Mesodermal cell (in vitro differentiated cells): ENCODE measurements around the gene HMG20B. TPM values are rescaled to one million over a fixed set of nuclear protein-coding genes. Genes with fewer than 3 reads are reported as not detected.
"Not testable (repeated sequence)": the region's sequence is repeated elsewhere in the genome, so short reads cannot be mapped to it uniquely, and the experiment has no call there.

Experiments used
- H3K27ac ChIP-seq: 2 replicates; pipeline ENCODE4 v1.7.0; 2013; ENCODE audit warnings: mild to moderate bottlenecking, low read depth, low read length, moderate library complexity; ENCODE audit not compliant: severe bottlenecking
- H3K36me3 ChIP-seq: 2 replicates; pipeline ENCODE4 v1.7.1; 2013; ENCODE audit warnings: mild to moderate bottlenecking, low read length, moderate library complexity; ENCODE audit not compliant: control insufficient read depth, insufficient read depth
- H3K4me1 ChIP-seq: one replicate; pipeline ENCODE4 v1.7.1; 2013; ENCODE audit warnings: mild to moderate bottlenecking, low read length; ENCODE audit not compliant: insufficient read depth, control insufficient read depth, poor library complexity, severe bottlenecking
- H3K4me3 ChIP-seq: 2 replicates; pipeline ENCODE4 v1.7.0; 2013; ENCODE audit warnings: low read length, control low read depth, mild to moderate bottlenecking; ENCODE audit not compliant: insufficient read depth, poor library complexity, severe bottlenecking; ENCODE audit errors: extremely low read depth
- H3K9me3 ChIP-seq: 2 replicates; pipeline ENCODE4 v1.7.1; 2013; ENCODE audit warnings: mild to moderate bottlenecking, low read length, moderate library complexity; ENCODE audit not compliant: control insufficient read depth
- WGBS, 2 experiments: methylation state at CpG; one replicate each; pipeline ENCODE4 v1.1.5; 2013; ENCODE audit warnings: missing lambda C conversion rate in 2 of 2; ENCODE audit not compliant: insufficient coverage in 2 of 2; 5-methylcytosine and 5-hydroxymethylcytosine counted together
- polyA plus RNA-seq, 2 experiments: library from polyadenylated mRNA; stranded (reverse); fragments of 50-300 nt; gene quantifications; one replicate each; pipeline ENCODE4 v1.2.3, GENCODE V29; 2013

HMG20B gene
- 94.2 TPM for polyA plus RNA-seq (2013, experiment 1 of 2)
- 82.1 TPM for polyA plus RNA-seq (2013, experiment 2 of 2)

DNA sequence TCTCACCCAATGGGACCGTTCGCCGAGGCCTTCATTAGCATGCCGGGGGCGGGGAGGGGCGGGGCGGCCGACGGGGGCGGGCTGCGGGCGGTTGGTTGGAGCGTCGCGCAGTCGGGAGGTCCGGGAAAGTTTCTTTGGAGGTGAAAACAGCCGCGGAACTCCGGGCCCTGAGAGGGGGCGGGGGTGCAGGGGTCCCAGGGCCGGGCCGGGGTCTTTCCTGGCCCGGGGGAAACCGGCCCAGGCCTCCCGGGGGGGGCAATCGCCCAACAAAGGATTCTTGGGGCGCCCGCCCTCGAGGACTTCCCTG, at the start of gene HMG20B:
Gene HMG20B, plus strand, starts transcription at position 90 of the 307 bp plus-strand sequence. CDS start 366 bp downstream, outside the sequence.
- H3K27ac ChIP-seq, result peak within 1 kb of the TSS; percentile 66
- H3K4me1 ChIP-seq, result peaks cover 16% of the 10 kb centered on the region
- H3K4me3 ChIP-seq, result peak within 1 kb of the TSS; percentile 92
- H3K36me3 ChIP-seq, result peaks cover 20% of the 10 kb centered on the region
- 0 to 1% methylated on average over 2 to 14 of the region's 30 CpGs for WGBS, 2 experiments
- H3K9me3 ChIP-seq, result no peaks in the 10 kb centered on the region

DNA sequence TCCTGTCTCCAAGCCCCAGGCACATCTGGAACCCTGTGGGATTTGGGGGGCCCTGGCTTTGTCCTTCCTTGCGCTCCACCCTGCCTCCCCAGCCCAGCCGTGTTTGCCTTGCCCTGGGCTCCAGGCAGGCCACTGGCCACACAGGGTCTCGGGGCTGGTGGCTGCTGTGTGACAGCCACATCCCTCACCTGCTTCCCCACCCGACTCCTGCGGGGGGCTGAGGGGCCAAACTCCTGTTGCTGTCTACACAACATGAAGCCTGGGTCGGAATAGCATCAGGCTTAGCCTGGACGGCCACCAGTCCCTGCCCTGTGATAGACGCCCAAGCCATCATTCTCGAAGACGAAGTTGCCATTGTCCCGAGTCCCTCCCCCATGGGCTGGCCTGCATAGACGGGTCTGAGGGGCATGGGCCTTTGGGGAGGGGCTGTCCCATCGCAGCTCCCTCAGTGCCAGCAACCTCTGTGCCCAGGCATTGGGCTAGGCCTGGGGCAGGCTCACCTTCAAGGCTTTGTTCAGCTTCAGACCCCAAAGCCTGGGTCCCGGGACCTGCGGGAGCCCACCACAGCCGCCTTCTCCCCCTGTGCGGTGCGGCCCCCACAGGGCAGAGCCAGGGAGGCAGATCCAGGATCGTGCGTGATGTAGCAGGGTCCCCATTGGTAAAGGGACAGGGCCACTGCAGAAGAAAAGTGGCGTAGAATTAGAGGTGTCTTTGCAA, 49.2 kb upstream of the HMG20B start:
- 95 to 97% methylated on average over 17 to 20 of the region's 21 CpGs for WGBS, 2 experiments
- Histone ChIP-seq H3K9me3 (no peaks in the 10 kb centered on the region), H3K27ac (no peak overlapping the region), H3K4me1 (no peaks in the 10 kb centered on the region), H3K4me3 (no peak overlapping the region), H3K36me3 (peaks cover 87% of the 10 kb centered on the region)

DNA sequence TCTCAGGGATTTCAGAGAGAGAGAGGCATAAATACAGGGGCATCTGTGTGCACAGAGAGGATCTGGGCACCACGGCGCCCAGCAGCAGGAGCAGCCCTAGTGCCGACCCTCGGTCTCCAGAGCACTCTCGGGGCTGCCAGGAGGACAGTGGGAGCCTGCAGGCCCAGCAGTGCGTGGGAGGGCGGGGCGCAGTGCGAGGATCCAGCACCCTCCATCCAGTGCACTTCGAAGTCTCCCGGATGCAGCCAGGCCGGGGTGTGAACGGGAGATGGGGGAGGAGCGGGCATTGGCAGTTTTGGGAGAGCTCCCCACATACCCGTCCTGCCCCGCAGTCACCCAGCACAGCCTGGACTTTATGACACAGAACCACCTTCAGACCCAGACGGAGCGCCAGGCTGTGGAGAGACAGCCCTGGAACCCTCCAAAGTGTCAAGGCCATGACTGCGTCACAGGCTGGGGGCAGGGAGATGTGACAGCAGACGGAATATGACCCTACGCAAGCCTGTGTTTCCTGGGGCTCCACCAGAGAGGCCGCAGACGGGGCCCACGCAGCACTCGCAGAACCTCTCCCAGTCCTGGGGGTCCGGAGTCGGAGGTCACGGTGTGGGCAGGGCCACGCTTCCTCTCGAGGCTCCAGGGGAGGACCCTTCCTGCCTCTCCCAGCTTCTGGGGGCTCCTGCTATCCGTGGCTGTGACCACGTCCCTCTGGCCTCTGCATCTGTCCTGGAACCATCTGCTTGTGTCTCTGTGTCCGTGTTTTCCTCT, 48.5 kb upstream of the HMG20B start:
- Histone ChIP-seq H3K4me1 (no peaks in the 10 kb centered on the region), H3K27ac (no peak overlapping the region), H3K4me3 (no peak overlapping the region), H3K9me3 (no peaks in the 10 kb centered on the region), H3K36me3 (peaks cover 81% of the 10 kb centered on the region)
- WGBS, 2 experiments, result 97 to 98% methylated on average over 24 to 32 of the region's 33 CpGs

DNA sequence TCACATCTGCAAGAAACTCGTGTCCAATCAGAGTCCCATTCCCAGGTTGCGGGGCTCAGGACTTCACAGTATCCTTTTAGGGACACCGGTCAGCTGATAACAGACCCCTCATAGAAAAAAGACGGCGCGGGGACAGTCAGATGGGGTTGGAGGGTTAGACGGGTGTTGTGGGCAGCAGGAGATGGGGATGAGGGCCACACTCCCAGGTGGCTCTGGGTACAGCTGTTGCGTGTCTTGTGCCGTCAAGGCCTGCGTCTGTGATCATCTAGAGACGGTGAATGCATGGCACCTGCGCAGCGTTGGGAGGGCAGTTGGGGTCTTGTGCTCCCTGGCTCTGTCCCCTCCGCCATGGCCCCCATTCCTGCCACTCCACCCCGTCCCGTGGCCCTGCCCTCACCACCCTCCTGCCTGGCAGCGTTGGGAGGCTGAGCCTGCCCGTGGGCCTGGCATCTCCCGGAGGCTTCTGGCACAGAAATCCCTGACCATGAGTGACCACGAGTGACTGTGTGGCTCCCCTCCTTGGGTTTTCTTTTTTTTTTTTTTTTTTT, 47.8 kb upstream of the HMG20B start:
- Histone ChIP-seq H3K27ac (no peak overlapping the region), H3K9me3 (no peaks in the 10 kb centered on the region), H3K4me3 (no peak overlapping the region), H3K4me1 (no peaks in the 10 kb centered on the region), H3K36me3 (peaks cover 74% of the 10 kb centered on the region)
- WGBS, 2 experiments, result 98 to 99% methylated on average over 14 to 19 of the region's 20 CpGs

DNA sequence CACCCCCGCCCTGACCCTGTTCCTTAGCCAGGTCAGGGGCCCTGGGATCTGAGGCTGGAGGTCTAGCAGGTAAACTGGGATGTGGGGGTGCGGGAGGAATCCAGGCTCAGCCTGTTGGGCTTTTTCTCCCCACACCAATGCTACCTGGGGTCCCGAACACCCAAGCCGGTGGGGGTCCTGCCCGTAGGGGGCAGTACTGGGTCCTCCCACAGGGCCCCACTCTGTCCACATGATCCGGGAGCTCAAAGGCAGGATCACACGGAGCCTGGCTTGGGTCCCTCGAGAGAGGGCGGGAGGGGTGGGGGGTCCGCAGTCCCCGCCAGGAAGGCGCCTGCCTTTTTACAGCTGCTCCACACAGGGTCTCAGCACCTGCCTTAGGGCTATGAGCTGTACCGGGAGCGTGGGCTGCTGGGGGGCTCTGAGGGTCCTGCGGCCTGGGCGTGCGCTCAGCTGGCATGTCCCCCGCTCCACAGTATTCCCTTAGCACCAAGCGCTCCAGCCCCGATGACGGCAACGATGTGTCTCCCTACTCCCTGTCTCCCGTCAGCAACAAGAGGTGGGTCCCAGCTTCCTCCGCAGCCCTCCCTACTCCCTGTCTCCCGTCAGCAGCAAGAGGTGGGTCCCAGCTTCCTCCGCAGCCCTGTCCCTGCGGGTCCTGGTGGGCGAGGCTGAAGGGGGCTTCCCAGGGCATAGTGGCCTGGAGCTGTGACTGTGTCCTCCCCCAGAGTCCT, 46.1 kb upstream of the HMG20B start:
- no peaks in the 10 kb centered on the region for H3K4me1 ChIP-seq
- H3K36me3 ChIP-seq, result peaks cover 74% of the 10 kb centered on the region
- WGBS, 2 experiments, result 97 to 98% methylated on average over 21 to 22 of the region's 28 CpGs
- H3K9me3 ChIP-seq, result no peaks in the 10 kb centered on the region
- no peak overlapping the region for H3K4me3 ChIP-seq
- no peak overlapping the region for H3K27ac ChIP-seq

DNA sequence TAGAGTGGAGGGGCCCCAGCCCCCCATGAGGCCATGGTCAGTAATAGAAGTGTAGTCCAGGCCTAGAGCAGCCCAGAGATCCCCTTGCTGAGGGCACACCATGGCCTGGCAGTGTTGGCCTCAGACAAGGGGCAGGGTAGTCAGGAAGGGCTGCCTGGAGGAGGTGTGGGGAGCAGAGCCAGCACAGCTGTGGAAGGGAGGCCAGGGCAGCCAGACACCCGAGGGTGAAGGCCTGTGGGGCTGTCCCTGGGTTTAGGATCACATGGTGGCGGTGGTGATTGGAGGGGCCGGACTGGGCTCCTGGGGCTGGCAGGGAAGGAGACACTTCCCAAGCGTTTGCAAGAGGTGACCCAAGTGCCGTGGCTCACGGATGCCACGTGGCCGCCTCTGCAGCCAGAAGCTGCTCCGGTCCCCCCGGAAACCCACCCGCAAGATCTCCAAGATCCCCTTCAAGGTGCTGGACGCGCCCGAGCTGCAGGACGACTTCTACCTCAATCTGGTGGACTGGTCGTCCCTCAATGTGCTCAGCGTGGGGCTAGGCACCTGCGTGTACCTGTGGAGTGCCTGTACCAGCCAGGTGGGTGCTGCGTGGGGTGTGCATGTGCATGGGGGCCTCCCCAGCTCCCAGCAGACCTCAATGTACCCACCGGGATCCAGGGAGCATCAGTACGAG, 45.4 kb upstream of the HMG20B start:
- WGBS, 2 experiments, result 96% methylated on average over 18 to 20 of the region's 21 CpGs
- no peaks in the 10 kb centered on the region for H3K9me3 ChIP-seq
- H3K4me3 ChIP-seq, result no peak overlapping the region
- H3K27ac ChIP-seq, result no peak overlapping the region
- H3K4me1 ChIP-seq, result no peaks in the 10 kb centered on the region
- peaks cover 71% of the 10 kb centered on the region for H3K36me3 ChIP-seq

DNA sequence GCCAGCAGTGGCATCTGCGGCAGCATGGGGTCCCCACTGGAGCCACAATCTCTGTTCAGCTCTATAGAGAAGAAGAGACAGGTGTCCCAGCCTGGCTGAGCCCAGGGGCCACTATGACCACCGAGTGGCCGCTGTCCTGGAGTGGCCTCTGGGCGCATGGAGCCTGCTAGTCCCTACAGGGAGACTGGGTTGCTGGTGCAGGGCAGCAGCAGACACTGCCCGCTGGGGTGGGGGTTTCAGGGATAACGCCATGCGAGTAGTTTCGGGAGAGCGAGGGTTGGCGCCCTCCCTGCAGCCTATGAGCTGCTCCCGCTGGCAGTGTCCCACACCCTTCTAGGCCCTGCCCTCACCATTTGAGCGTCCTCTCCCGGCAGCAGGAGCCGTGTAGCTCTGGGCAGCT, 44.7 kb upstream of the HMG20B start:
- no peak overlapping the region for H3K4me3 ChIP-seq
- WGBS, 2 experiments, result 95 to 98% methylated on average over 13 to 14 of the region's 14 CpGs
- H3K27ac ChIP-seq, result no peak overlapping the region
- peaks cover 72% of the 10 kb centered on the region for H3K36me3 ChIP-seq
- no peaks in the 10 kb centered on the region for H3K9me3 ChIP-seq
- no peaks in the 10 kb centered on the region for H3K4me1 ChIP-seq

DNA sequence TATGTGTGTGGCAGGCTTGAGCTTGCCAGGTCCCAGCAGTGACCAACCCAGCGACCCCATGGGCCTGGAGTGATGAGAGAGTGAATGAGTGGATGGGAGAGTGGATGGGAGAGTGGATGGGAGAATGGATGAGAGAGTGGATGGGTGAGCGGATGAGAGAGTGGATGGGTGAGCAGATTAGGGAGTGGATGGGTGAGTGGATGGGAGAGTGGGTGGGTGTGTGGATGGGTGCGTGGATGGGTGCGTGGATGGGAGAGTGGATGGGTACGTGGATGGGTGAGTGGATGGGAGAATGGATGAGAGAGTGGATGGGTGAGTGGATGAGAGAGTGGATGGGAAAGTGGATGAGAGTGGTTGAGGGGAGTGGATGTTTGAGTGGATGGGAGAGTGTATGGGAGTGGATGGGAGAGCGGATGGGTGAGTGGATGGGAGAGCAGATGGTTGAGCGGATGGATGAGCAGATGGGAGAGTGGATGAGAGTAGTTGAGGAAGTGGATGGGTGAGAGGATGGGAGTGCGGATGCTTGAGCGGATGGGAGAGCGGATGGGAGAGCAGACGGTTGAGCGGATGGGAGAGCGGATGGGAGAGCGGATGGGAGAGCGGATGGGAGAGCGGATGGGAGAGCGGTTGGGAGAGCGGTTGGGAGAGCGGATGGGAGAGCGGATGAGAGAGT, 44.1 kb upstream of the HMG20B start:
- WGBS, 2 experiments, result 96 to 98% methylated on average over 16 to 20 of the region's 20 CpGs
- Histone ChIP-seq H3K9me3 (no peaks in the 10 kb centered on the region), H3K4me3 (no peak overlapping the region), H3K4me1 (no peaks in the 10 kb centered on the region), H3K27ac (no peak overlapping the region), H3K36me3 (peaks cover 72% of the 10 kb centered on the region)

DNA sequence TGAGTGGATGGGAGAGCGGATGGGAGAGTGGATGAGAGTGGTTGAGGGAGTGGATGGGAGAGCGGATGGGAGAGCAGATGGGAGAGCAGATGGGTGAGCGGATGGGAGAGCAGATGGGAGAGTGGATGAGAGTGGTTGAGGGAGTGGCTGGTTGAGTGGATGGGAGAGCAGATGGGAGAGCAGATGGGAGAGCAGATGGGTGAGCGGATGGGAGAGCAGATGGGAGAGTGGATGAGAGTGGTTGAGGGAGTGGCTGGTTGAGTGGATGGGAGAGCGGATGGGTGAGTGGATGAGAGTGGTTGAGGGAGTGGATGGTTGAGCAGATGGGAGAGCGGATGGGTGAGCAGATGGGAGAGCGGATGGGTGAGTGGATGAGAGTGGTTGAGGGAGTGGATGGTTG, 43.4 kb upstream of the HMG20B start:
- H3K27ac ChIP-seq, result not testable (repeated sequence)
- H3K36me3 ChIP-seq, result peaks cover 73% of the 10 kb centered on the region
- WGBS, 2 experiments, result 96 to 98% methylated on average over 7 of the region's 7 CpGs

DNA sequence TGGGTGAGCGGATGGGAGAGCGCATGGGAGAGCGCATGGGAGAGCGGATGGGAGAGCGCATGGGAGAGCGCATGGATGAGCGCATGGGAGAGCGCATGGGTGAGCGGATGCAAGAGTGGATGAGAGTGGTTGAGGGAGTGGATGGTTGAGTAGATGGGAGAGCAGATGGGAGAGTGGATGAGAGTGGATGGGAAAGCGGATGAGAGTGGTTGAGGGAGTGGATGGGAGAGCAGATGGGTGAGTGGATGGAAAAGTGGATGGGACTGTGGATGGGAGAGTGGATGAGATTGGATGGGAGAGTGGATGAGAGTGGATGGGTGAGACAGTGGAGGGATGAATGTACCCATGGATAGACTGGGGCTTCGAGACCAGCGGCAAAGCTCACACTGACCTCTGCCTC, 42.4 kb upstream of the HMG20B start:
- H3K9me3 ChIP-seq, result no peaks in the 10 kb centered on the region
- peaks cover 78% of the 10 kb centered on the region for H3K36me3 ChIP-seq
- no peaks in the 10 kb centered on the region for H3K4me1 ChIP-seq
- no peak overlapping the region for H3K4me3 ChIP-seq
- 94 to 96% methylated on average over 11 to 12 of the region's 12 CpGs for WGBS, 2 experiments
- no peak overlapping the region for H3K27ac ChIP-seq

More for the DNA sequence above, 43.4 kb upstream of the HMG20B start:
- H3K4me1 ChIP-seq, H3K4me3 ChIP-seq, H3K9me3 ChIP-seq: not testable (repeated sequence)
